ENCODE data around the gene SULT1C2. TPM values are rescaled to one million over a fixed set of nuclear protein-coding genes. Genes with fewer than 3 reads are reported as not detected.

Gene SULT1C2
- total and polyA plus RNA-seq, 2 of the 8 experiments (the other 6 are each of a cell fraction or from before 2014, with no cell fraction given), result 2.2 to 2.8 TPM

DNA sequence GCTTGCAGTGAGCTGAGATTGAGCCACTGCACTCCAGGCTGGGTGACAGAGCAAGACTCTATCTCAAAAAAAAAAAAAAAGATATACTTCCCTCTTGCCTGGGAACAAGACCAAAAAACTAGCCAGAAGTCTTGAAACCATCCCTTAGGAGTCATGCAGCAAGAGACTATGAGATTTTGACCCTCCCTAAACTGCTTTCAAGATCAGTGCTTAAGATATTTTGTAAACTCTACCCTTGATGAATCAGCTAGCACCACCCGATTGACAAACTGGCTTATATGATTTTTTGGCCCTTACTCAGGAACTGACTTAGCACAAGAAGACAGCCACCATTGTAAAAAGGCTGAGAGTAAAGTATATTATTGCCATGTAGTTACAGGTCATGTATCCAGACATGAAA, 45.1 kb upstream of the SULT1C2 start:
- Histone ChIP-seq H2BK20ac (ENCODE audit: low read length) (no peak overlapping the region), H3K4ac (replicated peaks; ENCODE audit: insufficient read length, low read depth, low read length) (no peak overlapping the region), H2BK120ac (replicated peaks; ENCODE audit: low read depth, low read length) (no peak overlapping the region), H2BK5ac (ENCODE audit: low read depth, low read length) (no peak overlapping the region), H3K23ac (ENCODE audit: insufficient read length) (no peak overlapping the region), H2BK15ac (ENCODE audit: low read length) (no peak overlapping the region), H3K56ac (replicated peaks; ENCODE audit: insufficient read length, low read depth, low read length) (no peak overlapping the region), H3K14ac (ENCODE audit: insufficient read length) (no peak overlapping the region), H3K9ac (replicated peaks in 1 of 4; ENCODE audit: extremely low read depth in 1 of 4, low read depth in 3 of 4, low read length in 3 of 4) (no peak overlapping the region), H4K5ac (ENCODE audit: insufficient read length, low read depth, low read length) (no peak overlapping the region), H2AFZ (ENCODE audit: low read length) (no peak overlapping the region), H2AK5ac (ENCODE audit: low read depth, low read length) (no peak overlapping the region), H3K23me2 (ENCODE audit: low read depth, low read length) (no peaks in the 10 kb centered on the region), H3K36me3 (ENCODE audit: control insufficient read depth in 2 of 4, insufficient read depth in 4 of 4, low read length in 3 of 4) (no peaks in the 10 kb centered on the region), H3K27ac (ENCODE audit: low read depth, low read length) (no peak overlapping the region), H3K79me2 (ENCODE audit: control insufficient read depth in 1 of 2, insufficient read depth in 2 of 2, low read length in 2 of 2) (no peaks in the 10 kb centered on the region), H3K79me1 (ENCODE audit: low read depth, low read length) (no peaks in the 10 kb centered on the region), H4K8ac (ENCODE audit: extremely low read depth, insufficient read depth, low read length) (no peak overlapping the region), H3K4me1 (replicated peaks in 1 of 4; ENCODE audit: control insufficient read depth in 3 of 4, insufficient read depth in 4 of 4, low read length in 3 of 4) (no peaks in the 10 kb centered on the region), H3K4me3 (ENCODE audit: extremely low read depth in 1 of 4, insufficient read depth in 2 of 4, low read depth in 3 of 4, low read length in 4 of 4) (no peak overlapping the region), H3K18ac (ENCODE audit: extremely low read depth, low read length) (no peak overlapping the region), H4K91ac (replicated peaks; ENCODE audit: insufficient read length, low read length) (no peak overlapping the region), H3K9me3 (ENCODE audit: insufficient read depth in 2 of 2, low read depth in 1 of 2, low read length in 1 of 2) (peaks cover 9 to 16% of the 10 kb centered on the region in 2 experiments; a peak in 3 of 4 replicates), H3K4me2 (ENCODE audit: insufficient read depth in 1 of 2, low read depth in 2 of 2, low read length in 2 of 2) (no peak overlapping the region), H3K27me3 (replicated peaks in 1 of 4; ENCODE audit: control insufficient read depth in 3 of 4, extremely low read depth in 1 of 4, insufficient read depth in 3 of 4, low read length in 3 of 4) (no peaks in the 10 kb centered on the region; a peak in 1 of 7 replicates), H4K20me1 (replicated peaks in 1 of 2; ENCODE audit: control insufficient read depth in 1 of 2, insufficient read depth in 2 of 2, low read length in 2 of 2) (no peaks in the 10 kb centered on the region), H2BK12ac (ENCODE audit: low read depth, low read length) (no peak overlapping the region)
- ChIA-PET CTCF (ENCODE audit: partially characterized antibody) (no interaction called here), POLR2A (ENCODE audit: partially characterized antibody) (no interaction called here)
- FAIRE-seq (no peak), DNase-seq (ENCODE audit: low read depth in 1 of 2, low spot score in 2 of 2) (no peak)
- WGBS, 2 experiments (ENCODE audit: extremely low coverage in 1 of 2, insufficient coverage in 1 of 2, insufficient read length in 1 of 2, insufficient replicate concordance in 2 of 2, low coverage in 1 of 2, low lambda C conversion rate in 2 of 2, missing lambda C conversion rate in 1 of 2), result 94% methylated on average over 1 of the region's 1 CpG; no CpG with 5 or more reads in 1 of the 2 experiments
- TF ChIP-seq SAP30 (IDR thresholded peaks at IDR 0.05; ENCODE audit: insufficient read depth, insufficient replicate concordance, low read length), result no peak
- no peak for TF ChIP-seq JUN (IDR thresholded peaks at IDR 0.05; ENCODE audit: low read depth, low read length)
- no peak for TF ChIP-seq FOSL1 (IDR thresholded peaks at IDR 0.05; ENCODE audit: insufficient read depth, low read depth, low read length)
- TF ChIP-seq, protein P1, sequence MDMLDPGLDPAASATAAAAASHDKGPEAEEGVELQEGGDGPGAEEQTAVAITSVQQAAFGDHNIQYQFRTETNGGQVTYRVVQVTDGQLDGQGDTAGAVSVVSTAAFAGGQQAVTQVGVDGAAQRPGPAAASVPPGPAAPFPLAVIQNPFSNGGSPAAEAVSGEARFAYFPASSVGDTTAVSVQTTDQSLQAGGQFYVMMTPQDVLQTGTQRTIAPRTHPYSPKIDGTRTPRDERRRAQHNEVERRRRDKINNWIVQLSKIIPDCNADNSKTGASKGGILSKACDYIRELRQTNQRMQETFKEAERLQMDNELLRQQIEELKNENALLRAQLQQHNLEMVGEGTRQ (IDR thresholded peaks at IDR 0.05; ENCODE audit: low read length), result no peak
- no peak for TF ChIP-seq RNF2 (IDR thresholded peaks at IDR 0.05; ENCODE audit: borderline replicate concordance, low read depth, low read length, missing control alignments, poor library complexity, severe bottlenecking)
- no peak for TF ChIP-seq CHD1 (IDR thresholded peaks at IDR 0.05; ENCODE audit: low read depth, low read length)
- TF ChIP-seq CBX8 (IDR thresholded peaks at IDR 0.05; ENCODE audit: borderline replicate concordance, low read depth, low read length), result no peak
- TF ChIP-seq GTF2F1 (IDR thresholded peaks at IDR 0.05; ENCODE audit: borderline replicate concordance, low read depth, low read length), result no peak
- TF ChIP-seq NANOG (IDR thresholded peaks at IDR 0.05; ENCODE audit: insufficient read depth, low read depth, low read length, poor library complexity, severe bottlenecking), result no peak
- TF ChIP-seq EGR1 (IDR thresholded peaks at IDR 0.05; ENCODE audit: borderline replicate concordance, low read depth, low read length), result no peak
- no peak for TF ChIP-seq KDM5A (IDR thresholded peaks at IDR 0.05; ENCODE audit: low read length)
- no peak for TF ChIP-seq JUND (IDR thresholded peaks at IDR 0.05; ENCODE audit: low read length)

Measured in H1 (cell line).